Measurements from ENCODE around the gene DTD2. TPM values are rescaled to one million over a fixed set of nuclear protein-coding genes. Genes with fewer than 3 reads are reported as not detected.

DTD2 gene
- polyA plus RNA-seq, 1 experiment, result 16.4 TPM

DNA sequence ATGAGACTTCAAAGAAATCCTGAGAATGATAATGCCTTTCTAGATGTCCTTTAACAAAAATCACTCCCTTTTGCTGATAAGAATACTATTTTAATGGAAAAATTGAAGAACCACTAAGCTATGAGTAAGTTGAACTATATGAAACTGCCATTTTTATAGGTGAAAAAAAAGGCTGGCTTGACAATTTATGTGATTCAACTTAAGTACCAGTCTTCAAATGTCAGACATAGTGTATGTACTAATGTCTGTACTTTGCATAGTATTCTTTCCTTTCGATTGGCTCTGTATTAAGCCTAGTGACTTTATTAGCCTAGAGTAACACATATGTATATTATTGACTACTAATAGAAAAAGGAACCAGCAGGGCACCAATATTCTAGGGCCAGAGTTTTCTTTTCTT lies 48.9 kb downstream of the DTD2 start:
- TF ChIP-seq, protein P1, sequence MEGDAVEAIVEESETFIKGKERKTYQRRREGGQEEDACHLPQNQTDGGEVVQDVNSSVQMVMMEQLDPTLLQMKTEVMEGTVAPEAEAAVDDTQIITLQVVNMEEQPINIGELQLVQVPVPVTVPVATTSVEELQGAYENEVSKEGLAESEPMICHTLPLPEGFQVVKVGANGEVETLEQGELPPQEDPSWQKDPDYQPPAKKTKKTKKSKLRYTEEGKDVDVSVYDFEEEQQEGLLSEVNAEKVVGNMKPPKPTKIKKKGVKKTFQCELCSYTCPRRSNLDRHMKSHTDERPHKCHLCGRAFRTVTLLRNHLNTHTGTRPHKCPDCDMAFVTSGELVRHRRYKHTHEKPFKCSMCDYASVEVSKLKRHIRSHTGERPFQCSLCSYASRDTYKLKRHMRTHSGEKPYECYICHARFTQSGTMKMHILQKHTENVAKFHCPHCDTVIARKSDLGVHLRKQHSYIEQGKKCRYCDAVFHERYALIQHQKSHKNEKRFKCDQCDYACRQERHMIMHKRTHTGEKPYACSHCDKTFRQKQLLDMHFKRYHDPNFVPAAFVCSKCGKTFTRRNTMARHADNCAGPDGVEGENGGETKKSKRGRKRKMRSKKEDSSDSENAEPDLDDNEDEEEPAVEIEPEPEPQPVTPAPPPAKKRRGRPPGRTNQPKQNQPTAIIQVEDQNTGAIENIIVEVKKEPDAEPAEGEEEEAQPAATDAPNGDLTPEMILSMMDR (IDR thresholded peaks at IDR 0.05; ENCODE audit: insufficient read depth, low read depth, low read length), result no peak
- Histone ChIP-seq H3K27me3 (ENCODE audit: control insufficient read depth, insufficient read depth, low read length) (no peaks in the 10 kb centered on the region), H3K4me3 (ENCODE audit: low read depth, low read length) (no peak overlapping the region), H3K36me3 (ENCODE audit: control insufficient read depth, insufficient read depth, low read length) (no peaks in the 10 kb centered on the region)
- no peak for DNase-seq (ENCODE audit: low read depth)
- ChIA-PET POLR2A (no interaction called here), CTCF (no interaction called here)

DNA sequence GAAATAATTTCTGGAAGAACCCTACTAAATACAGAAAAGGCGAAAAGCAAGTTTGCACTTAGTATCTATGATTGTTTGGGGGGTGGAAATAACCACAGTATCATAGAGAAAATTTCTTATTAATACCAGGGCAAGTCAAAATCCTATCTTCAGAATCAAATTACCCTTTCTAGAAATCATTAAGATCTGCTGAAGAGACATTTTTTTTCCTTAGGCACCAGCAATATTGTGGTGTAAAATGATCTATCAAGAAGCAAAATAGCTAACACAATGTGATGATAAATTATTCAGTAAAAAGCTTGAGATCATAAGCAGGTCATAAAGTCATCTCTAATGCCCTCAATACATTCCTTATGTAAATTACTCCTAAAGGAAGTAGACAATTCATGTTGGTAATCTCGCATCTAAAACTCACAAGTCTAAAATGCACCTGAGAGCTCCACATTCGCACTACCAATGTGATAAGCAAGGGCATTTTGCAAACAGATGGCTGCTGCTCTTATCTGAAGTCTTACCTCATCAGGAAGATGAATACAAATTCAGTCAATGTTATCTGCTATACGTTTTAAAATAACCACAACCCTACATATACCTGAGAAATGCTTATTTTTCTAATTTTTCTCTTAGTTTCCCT lies 51.6 kb downstream of the DTD2 start:
- TF ChIP-seq, protein P1 (IDR thresholded peaks at IDR 0.05; ENCODE audit: insufficient read depth, low read depth, low read length), result no peak
- ChIA-PET POLR2A (interaction anchor here (0.7 kb wide), 1 partner anchor 11 kb away, joined by 3 read pairs; no protein-coding TSS in a partner anchor), CTCF (interaction anchor here (1.1 kb wide), 1 partner anchor 10 kb away, joined by 4 read pairs; no protein-coding TSS in a partner anchor)
- Histone ChIP-seq H3K36me3 (ENCODE audit: control insufficient read depth, insufficient read depth, low read length) (no peaks in the 10 kb centered on the region), H3K4me3 (ENCODE audit: low read depth, low read length) (no peak overlapping the region), H3K27me3 (ENCODE audit: control insufficient read depth, insufficient read depth, low read length) (no peaks in the 10 kb centered on the region)
- no peak for DNase-seq (ENCODE audit: low read depth)

DNA sequence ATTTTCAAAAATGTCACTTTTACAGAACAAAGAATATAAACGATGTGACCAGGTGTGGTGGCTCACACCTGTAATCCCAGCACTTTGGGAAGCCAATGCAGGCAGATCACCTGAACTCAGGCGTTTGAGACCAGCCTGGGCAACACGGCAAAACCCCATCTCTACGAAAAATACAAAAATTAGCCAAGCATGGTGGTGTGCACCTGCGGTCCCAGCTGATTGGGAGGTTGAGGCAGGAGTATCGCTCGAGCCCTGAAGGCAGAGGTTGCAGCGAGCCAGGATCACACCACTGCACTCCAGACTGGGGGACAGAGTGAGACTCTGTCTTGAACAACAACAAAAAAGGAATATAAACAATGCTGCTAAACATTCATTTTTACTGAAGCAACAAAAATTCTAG lies 52.2 kb downstream of the DTD2 start:
- Histone ChIP-seq H3K27me3 (ENCODE audit: control insufficient read depth, insufficient read depth, low read length) (no peaks in the 10 kb centered on the region), H3K4me3 (ENCODE audit: low read depth, low read length) (no peak overlapping the region), H3K36me3 (ENCODE audit: control insufficient read depth, insufficient read depth, low read length) (no peaks in the 10 kb centered on the region)
- ChIA-PET CTCF (no interaction called here), POLR2A (interaction anchor here (0.7 kb wide), 1 partner anchor 10 kb away, joined by 3 read pairs; no protein-coding TSS in a partner anchor)
- no peak for DNase-seq (ENCODE audit: low read depth)
- TF ChIP-seq, protein P1 (IDR thresholded peaks at IDR 0.05; ENCODE audit: insufficient read depth, low read depth, low read length), result no peak

DNA sequence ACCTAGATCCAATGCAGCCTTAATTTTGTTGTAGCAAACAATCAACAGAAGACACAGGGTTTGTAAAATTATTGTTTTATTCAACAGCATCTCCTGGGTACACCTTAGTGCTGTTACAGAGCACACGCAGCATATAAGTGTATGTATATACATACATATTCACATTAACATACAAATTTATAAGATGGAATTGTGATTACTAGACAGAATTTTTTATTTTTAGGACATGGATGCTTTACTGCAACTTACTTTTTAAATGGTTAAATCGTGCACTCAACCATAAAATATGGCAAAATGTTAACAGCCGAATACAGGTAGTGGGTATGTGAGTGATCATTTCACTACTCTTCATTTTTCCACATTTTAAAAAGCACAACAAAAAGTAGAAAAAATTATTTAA lies 53.6 kb downstream of the DTD2 start:
- no peaks in the 10 kb centered on the region for H3K27me3 ChIP-seq (ENCODE audit: control insufficient read depth, insufficient read depth, low read length)
- DNase-seq (ENCODE audit: low read depth), result no peak
- TF ChIP-seq, protein P1 (IDR thresholded peaks at IDR 0.05; ENCODE audit: insufficient read depth, low read depth, low read length), result no peak
- ChIA-PET CTCF (no interaction called here), POLR2A (no interaction called here)
- H3K4me3 ChIP-seq (ENCODE audit: low read depth, low read length), result no peak overlapping the region
- peaks cover 2% of the 10 kb centered on the region; the same call in 1 of the 2 replicates for H3K36me3 ChIP-seq (ENCODE audit: control insufficient read depth, insufficient read depth, low read length)

DNA sequence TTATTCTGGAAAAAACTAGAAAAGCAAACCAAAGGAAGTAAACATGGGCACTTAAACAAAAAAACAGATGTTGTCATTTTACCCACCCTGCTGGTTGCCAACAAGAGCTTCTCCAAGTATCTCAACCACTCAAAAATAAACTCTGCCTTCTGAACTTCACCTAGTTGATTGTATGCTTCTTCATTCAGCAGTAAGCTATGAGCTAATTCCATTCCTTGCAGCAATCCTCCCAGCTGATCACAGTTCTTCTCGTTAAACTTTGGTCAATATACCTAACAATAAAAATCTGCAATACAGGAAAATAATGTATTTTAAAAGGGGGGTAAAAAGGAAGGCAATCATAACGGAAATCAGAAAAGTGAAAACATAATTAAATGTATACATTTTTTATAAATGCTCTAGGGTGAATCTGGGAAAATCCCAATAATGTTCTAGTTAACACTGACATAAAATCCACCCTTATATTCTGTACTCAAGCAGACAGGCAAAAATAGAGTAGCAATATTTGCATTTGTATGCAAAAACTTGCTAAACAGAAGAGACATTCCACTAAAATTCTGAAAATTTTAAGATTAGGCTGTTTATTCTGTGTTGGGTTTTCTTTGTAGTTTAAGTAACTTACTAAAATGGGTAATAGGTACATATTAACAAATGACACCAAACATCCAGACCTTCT lies 54.4 kb downstream of the DTD2 start:
- H3K27me3 ChIP-seq (ENCODE audit: control insufficient read depth, insufficient read depth, low read length), result no peaks in the 10 kb centered on the region
- no peak for DNase-seq (ENCODE audit: low read depth)
- no peak overlapping the region for H3K4me3 ChIP-seq (ENCODE audit: low read depth, low read length)
- ChIA-PET CTCF (interaction anchor here (1.4 kb wide), 1 partner anchor 47 kb away, joined by 3 read pairs; no protein-coding TSS in a partner anchor), POLR2A (no interaction called here)
- peaks cover 2% of the 10 kb centered on the region; the same call in 1 of the 2 replicates for H3K36me3 ChIP-seq (ENCODE audit: control insufficient read depth, insufficient read depth, low read length)
- TF ChIP-seq, protein P1 (IDR thresholded peaks at IDR 0.05; ENCODE audit: insufficient read depth, low read depth, low read length), result no peak

Measured in BJ (cell line).